HG02973 (cell line): Measurements from ENCODE around the gene FXR2.

Source experiments
- ATAC-seq: cut with Tn5 transposase; IDR thresholded peaks from one replicate; pipeline ENCODE4 v1.9.1; 2021; ENCODE audit warnings: moderate library complexity; ENCODE audit not compliant: unreplicated experiment

The FXR2 gene

GRCh38 chr17:7552621-7553051 is 62.1 kb downstream of the FXR2 start:
- ATAC-seq: no peak

GRCh38 chr17:7551396-7551795 is 63.3 kb downstream of the FXR2 start:
- ATAC-seq: no peak

- no peak for ATAC-seq
These were observed 64.4 kb downstream of the FXR2 start for GRCh38 chr17:7550344-7550743.

GRCh38 chr17:7549401-7550055 is 65.2 kb downstream of the FXR2 start:
- ATAC-seq: no peak

GRCh38 chr17:7548585-7549400 is 65.9 kb downstream of the FXR2 start, which contains the start of gene TNFSF12:
Gene TNFSF12, plus strand, starts transcription at chr17:7549058. Its CDS starts 96 bp downstream, at chr17:7549154.
- ATAC-seq: no peak

- ATAC-seq: no peak
These were observed 69.8 kb downstream of the FXR2 start for GRCh38 chr17:7544911-7545310.
